ENCODE results near the gene ADAM12. TPM values are rescaled to one million over a fixed set of nuclear protein-coding genes. Genes with fewer than 3 reads are reported as not detected.

ADAM12 gene
- total RNA-seq, 1 experiment from 2014 or later: 16.8 TPM

DNA sequence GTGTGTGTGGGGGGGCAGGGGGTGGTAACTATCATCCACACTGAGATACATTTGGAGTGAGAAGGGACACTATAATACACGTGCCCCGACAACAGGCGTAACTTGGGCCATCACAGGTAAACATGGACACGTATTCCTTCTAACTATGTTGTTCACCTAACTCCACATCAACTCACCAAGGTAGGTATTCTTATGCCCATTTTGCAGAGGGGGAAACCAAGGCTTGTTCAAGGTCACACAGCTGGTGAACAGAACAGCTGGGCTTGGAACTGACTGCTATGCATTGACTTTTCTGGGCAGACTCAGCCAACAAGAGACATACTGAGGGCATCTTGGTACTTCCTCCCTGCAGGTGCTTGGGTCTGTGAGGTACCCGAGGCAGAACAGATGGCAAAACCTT, 170.1 kb downstream of the ADAM12 start:
- H3K9me3 ChIP-seq (ENCODE audit: insufficient read depth, low read depth): no peaks in the 10 kb centered on the region
- no peak overlapping the region for H2AFZ ChIP-seq
- no peaks in the 10 kb centered on the region for H3F3A ChIP-seq (ENCODE audit: insufficient read depth, low read depth)
- no peak for TF ChIP-seq CTCF (conservative IDR thresholded peaks at IDR 0.05)
- TF ChIP-seq EZH2 (IDR thresholded peaks at IDR 0.05; ENCODE audit: low read depth): no peak
- POLR2A ChIA-PET (ENCODE audit: unreplicated experiment): no interaction called here
- no peaks in the 10 kb centered on the region for H3K79me2 ChIP-seq (ENCODE audit: low read depth)
- H3K36me3 ChIP-seq (ENCODE audit: low read depth): no peaks in the 10 kb centered on the region
- H3K4me3 ChIP-seq: no peak overlapping the region
- H3K4me2 ChIP-seq: no peak overlapping the region
- no peaks in the 10 kb centered on the region for H3K9me2 ChIP-seq (ENCODE audit: insufficient read depth)
- H4K20me1 ChIP-seq (ENCODE audit: insufficient read depth): no peaks in the 10 kb centered on the region
- H3K27ac ChIP-seq: no peak overlapping the region
- no peak for DNase-seq
- CTCF ChIA-PET: no interaction called here
- BruUV-seq (replicated peaks): no TSS peak
- intact Hi-C loops (cut with micrococcal nuclease; ENCODE audit: unreplicated experiment): no loop called here
- no peaks in the 10 kb centered on the region for H3K4me1 ChIP-seq (replicated peaks; ENCODE audit: insufficient read depth)
- H3K27me3 ChIP-seq (ENCODE audit: insufficient read depth, low read depth): no peaks in the 10 kb centered on the region

- Histone ChIP-seq H3K79me2 (ENCODE audit: low read depth) (no peaks in the 10 kb centered on the region), H3K9me2 (ENCODE audit: insufficient read depth) (no peaks in the 10 kb centered on the region), H3K4me2 (no peak overlapping the region), H3K4me3 (no peak overlapping the region), H3K27me3 (ENCODE audit: insufficient read depth, low read depth) (no peaks in the 10 kb centered on the region), H3K4me1 (replicated peaks; ENCODE audit: insufficient read depth) (peaks cover 4% of the 10 kb centered on the region; the same call in 1 of the 2 replicates), H3K9me3 (ENCODE audit: insufficient read depth, low read depth) (no peaks in the 10 kb centered on the region), H3K27ac (no peak overlapping the region), H3F3A (ENCODE audit: insufficient read depth, low read depth) (no peaks in the 10 kb centered on the region), H3K36me3 (ENCODE audit: low read depth) (no peaks in the 10 kb centered on the region), H4K20me1 (ENCODE audit: insufficient read depth) (no peaks in the 10 kb centered on the region), H2AFZ (no peak overlapping the region)
- no peak for DNase-seq
- CTCF ChIA-PET: interaction anchor here (0.9 kb wide), 1 partner anchor 1474 kb away, joined by 3 read pairs; no protein-coding TSS in a partner anchor
- no TSS peak for BruUV-seq (replicated peaks)
- no peak for TF ChIP-seq CTCF (conservative IDR thresholded peaks at IDR 0.05)
- no peak for TF ChIP-seq EZH2 (IDR thresholded peaks at IDR 0.05; ENCODE audit: low read depth)
- intact Hi-C loops (cut with micrococcal nuclease; ENCODE audit: unreplicated experiment): no loop called here
- POLR2A ChIA-PET (ENCODE audit: unreplicated experiment): no interaction called here
Observed at GRCh38 chr10:126216632-126216961, 171.7 kb downstream of the ADAM12 start.

GRCh38 chr10:126215746-126216631, 172.3 kb downstream of the ADAM12 start:
- H3K9me3 ChIP-seq (ENCODE audit: insufficient read depth, low read depth): no peaks in the 10 kb centered on the region
- TF ChIP-seq CTCF (conservative IDR thresholded peaks at IDR 0.05): no peak
- TF ChIP-seq EZH2 (IDR thresholded peaks at IDR 0.05; ENCODE audit: low read depth): no peak
- peaks cover 4% of the 10 kb centered on the region; the same call in 1 of the 2 replicates for H3K4me1 ChIP-seq (replicated peaks; ENCODE audit: insufficient read depth)
- no peaks in the 10 kb centered on the region for H4K20me1 ChIP-seq (ENCODE audit: insufficient read depth)
- ChIA-PET POLR2A (ENCODE audit: unreplicated experiment) (no interaction called here), CTCF (interaction anchor here (0.9 kb wide), 1 partner anchor 1473 kb away, joined by 3 read pairs; no protein-coding TSS in a partner anchor)
- no peak overlapping the region for H2AFZ ChIP-seq
- H3K79me2 ChIP-seq (ENCODE audit: low read depth): no peaks in the 10 kb centered on the region
- no peaks in the 10 kb centered on the region for H3K9me2 ChIP-seq (ENCODE audit: insufficient read depth)
- H3F3A ChIP-seq (ENCODE audit: insufficient read depth, low read depth): no peaks in the 10 kb centered on the region
- no peaks in the 10 kb centered on the region for H3K27me3 ChIP-seq (ENCODE audit: insufficient read depth, low read depth)
- no peak overlapping the region for H3K4me2 ChIP-seq
- BruUV-seq (replicated peaks): no TSS peak
- intact Hi-C loops (cut with micrococcal nuclease; ENCODE audit: unreplicated experiment): no loop called here
- DNase-seq: no peak
- no peaks in the 10 kb centered on the region for H3K36me3 ChIP-seq (ENCODE audit: low read depth)
- H3K27ac ChIP-seq: no peak overlapping the region
- H3K4me3 ChIP-seq: no peak overlapping the region
